GM18907 (cell line): ENCODE data around the gene NPR3.
A peak's percentile ranks its signal among the peaks of the same experiment; 100 is the strongest.
"Not testable (repeated sequence)": the region's sequence is repeated elsewhere in the genome, so short reads cannot be mapped to it uniquely, and the experiment has no call there.

Experiments used
- ATAC-seq: cut with Tn5 transposase; IDR thresholded peaks from one replicate; pipeline ENCODE4 v1.9.1; 2021; ENCODE audit warnings: mild to moderate bottlenecking, moderate library complexity; ENCODE audit not compliant: unreplicated experiment

Gene NPR3

DNA sequence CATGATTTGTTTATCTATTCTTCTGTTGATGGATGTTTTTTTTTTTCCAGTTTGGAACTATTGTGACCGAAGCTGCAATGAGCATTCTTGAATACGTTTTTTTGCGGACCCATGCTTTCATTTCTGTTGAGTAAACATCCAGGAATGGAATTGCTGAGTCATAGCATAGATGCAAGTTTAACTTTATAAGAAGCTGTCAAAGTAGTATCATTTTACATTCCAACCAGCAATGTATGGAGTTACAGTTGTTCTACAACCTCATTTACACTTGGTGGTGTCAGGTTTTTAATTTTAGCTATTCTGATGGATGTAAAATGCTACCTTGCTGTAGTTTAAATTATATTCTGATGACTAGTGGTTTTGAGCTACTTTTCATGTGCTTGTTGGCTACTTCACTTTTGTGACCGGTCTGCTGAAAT, 49.0 kb downstream of the NPR3 start:
- no peak for ATAC-seq

DNA sequence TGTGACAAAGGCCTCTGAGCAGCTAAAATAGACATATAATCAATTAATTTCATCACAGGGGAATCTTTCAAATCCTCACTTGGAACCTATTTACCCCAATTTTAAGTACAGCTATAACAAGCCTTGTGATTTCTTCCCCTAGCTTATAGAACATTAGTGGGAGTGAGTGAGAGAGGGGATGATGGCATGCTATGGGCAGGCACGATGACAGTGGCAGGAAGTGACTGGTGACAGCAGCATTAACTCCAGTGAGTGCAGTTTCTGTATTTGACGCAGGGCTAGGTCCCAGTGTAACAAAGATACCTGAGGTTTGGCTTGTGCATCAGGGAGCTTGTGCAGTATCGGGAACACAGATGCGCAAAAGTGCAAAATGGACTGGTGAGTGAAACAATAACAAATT, 54.1 kb downstream of the NPR3 start:
- ATAC-seq = no peak

DNA sequence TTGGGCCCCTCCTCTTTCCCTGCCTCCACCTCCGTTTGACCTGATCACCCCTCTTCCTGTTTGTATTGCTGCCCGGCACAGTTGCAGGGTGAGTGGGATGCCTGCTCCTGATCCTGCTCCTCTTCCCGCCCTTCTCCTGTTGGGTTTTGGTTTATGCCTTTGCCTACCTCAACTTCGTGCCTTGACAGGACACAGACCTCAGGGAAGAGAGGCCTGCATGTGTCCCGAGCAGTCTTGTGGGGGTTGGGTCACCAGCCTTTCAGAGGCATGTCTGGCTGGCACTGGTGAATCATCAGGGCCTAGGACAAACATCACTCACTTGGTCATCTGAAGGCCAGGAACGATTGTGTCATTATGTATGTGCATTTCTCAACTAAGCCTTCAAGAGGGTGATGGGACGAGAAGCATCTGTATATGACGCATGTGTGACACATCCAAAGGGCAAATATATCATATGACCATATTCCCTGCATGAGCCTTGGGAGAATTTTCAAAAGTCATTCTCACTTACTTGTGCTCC, 56.9 kb downstream of the NPR3 start:
- ATAC-seq = no peak

DNA sequence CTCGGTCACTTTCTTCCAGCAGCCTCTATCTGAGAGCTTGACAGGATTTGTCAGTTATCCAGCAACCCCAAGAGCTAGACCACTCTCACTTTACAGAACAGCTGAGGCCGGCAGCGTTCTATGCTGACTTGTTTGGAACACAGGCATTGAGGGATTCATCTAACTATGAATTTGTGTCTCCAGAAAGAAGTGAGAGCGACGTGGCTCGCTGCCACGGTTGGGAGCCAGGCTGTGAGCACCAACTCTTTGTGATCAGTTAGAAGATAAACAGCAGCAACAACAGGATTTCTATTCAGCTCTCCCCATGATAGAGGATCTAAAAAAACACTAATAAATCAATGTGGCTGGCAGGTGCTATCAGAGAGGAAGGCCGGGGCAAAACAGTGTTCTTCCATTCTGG, 58.6 kb downstream of the NPR3 start:
- ATAC-seq = no peak

DNA sequence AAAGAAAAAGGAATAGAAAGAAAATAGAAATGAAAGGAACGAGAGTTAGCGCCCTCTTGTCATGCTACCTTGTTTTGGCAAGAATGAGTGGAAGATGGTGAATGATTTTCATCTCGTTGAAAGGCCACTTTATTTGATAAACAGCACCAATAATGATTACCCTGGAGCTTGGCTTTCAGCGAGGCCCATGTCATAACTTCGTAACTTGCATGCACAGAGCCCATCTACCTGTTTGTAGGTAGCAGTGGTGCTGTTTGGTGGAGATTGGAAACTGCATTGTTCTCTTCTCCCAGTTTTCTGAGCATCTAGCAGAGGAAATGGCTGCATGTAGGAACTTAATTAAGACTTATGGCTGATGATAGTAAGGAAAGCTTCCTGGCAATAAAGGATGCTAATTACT, 59.3 kb downstream of the NPR3 start:
- ATAC-seq = no peak

DNA sequence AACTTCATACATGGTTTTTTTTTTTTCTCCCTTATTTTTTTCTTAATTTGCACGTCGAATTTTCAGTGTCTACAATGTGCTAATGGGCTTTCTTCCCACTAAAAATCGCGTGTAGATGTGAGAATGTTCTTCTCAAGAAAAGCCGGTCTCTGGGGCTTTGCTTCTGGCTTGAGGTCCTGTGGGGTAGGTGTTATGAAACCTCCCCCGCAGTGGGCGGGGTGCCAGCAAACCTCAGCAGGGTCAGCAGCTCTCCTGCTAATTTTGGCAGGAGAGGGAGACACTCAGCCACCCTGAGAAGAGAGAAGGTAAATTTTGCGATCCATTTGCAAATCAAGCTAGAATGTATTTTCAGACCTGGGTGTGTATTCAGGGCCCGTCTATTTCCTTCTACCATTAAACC, 59.9 kb downstream of the NPR3 start:
- ATAC-seq = no peak

DNA sequence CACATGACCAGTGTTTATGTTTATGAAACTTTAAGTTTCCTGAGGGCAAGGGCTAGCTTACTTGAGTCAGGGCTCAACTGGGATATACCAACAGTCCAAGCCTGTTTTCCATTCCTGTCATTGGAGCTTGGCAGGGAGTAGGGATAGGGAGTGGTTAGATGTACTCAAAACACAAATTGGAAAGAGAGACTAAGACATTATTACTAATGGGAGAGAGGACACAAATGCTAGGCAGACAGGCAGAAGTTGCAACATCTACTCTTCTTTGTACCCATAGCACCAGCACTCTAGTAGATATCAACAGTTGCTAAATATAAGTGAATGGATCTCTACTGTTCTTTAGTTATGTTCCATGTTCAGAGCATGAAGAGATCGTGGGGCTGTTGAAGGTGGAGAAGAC, 62.8 kb downstream of the NPR3 start:
- ATAC-seq = no peak

DNA sequence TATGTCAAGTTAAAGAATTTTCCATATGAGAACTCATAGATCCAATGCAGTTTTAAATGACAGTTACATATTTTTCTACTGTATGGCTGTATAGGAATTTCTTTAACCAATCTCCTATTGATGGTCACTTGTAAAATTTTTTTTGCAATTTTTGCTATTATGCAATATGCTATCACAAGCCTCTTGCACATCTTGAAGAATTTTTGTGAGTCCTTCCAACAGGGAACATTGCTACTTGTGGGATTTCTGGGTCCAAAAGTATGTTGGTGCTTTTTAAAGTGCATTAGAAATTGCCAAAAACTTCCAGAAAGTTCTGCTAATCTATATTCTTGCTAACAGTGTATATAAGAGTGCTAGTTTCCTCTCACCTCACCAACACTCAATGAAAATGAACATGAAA, 65.1 kb downstream of the NPR3 start:
- no peak for ATAC-seq

DNA sequence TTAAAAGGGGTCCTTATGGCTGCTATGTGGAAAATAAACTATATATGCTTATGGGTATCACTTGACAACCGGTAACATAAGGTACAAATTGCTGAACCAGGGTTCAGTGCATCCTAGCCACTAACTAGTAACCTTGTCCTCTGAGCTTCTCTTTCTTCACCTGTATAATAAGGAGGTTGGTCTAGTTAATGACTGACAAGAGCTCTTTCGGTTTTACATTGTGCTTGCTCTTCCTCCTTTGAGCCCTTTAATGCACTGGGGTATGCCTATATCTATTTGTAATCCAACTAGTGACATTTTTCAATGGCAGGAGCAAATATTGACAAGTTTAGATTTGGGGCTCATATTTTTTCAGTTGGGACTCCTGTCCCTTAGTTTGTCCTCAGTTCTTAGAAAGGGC, 66.1 kb downstream of the NPR3 start:
- ATAC-seq = peak; percentile 89

DNA sequence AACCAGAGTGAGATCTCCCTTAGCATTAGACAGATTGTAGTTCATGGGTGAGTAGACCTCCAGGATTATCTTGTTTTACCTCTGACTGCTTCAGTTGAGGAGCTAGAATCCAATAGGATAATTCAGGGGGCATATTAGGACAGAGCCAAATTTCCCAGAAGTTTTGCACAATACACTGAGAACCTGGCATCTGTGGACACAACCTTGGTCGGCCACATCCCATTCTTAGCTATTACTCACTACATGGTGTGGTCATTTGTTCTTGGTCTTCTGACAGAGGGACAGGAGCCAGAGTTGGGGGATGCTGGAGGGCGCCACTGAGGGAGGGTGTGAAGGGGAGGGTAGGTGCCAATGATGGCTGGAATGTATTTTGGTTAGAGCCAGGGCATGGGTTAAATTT, 66.6 kb downstream of the NPR3 start:
- no peak for ATAC-seq

DNA sequence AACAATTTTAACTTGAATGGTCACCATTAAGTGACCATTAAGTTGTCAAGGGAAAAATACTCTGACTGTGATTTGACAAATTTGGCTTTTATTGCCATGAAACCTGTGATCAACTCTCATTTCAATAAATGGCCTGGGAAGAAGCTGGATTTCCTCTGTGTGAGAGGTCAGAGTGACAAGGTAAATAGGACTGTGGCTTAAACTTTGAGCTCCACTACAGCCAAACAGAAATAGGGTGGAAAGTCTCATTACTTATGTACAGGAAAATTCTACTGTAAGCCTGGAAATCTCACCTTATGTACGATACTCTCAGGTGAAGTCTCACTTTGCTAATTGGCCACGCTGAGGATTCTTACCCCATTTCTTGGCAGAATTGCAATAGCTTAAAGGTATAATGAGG, 67.3 kb downstream of the NPR3 start:
- no peak for ATAC-seq

DNA sequence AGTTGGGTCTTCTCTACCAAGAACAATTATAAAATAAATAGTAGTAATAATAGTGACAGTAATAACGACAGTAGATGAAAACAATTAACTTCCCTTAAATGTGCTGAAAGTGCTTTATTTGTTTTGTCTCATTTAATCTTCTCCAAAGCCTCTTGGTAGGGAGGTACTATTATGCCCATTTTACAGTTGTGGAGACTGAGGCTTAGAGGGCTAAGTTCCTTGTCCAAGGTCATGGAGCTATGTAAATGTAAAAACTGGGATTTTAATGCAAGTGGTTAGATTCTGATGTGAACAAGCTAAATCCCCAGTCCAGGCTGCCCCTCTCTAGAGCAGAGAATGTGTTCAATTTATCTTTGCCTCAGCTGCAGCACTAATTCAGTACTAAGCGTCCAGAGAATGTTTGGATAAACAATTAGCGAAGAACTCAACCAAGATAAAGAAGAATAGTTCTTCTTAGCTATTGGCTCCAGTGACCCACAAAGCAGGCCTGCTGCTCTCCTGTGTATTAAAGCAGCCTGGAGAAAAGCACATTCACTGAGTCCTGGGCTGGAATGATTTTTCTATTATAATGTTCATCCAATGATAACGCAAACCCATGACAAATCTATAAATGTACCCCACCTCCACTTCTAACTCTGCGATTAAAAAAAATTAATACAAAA, 68.8 kb downstream of the NPR3 start:
- no peak for ATAC-seq

DNA sequence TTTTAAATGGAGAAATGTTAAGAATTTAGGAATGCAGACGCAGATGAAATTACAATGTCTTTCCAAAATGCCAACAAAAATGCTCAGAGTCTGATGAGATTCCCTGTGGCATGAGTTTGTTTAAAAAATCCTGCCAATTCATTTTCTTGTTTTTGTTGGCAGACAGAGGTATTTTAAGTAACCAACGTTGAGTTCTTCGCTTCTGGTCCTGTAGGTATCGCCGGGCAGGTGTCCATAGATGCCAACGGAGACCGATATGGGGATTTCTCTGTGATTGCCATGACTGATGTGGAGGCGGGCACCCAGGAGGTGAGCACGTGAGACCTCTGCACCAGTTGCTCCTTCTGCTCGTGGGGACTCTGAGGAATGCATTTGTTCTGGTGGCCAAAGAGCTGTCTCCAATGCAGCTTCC, 69.4 kb downstream of the NPR3 start:
- no peak for ATAC-seq

DNA sequence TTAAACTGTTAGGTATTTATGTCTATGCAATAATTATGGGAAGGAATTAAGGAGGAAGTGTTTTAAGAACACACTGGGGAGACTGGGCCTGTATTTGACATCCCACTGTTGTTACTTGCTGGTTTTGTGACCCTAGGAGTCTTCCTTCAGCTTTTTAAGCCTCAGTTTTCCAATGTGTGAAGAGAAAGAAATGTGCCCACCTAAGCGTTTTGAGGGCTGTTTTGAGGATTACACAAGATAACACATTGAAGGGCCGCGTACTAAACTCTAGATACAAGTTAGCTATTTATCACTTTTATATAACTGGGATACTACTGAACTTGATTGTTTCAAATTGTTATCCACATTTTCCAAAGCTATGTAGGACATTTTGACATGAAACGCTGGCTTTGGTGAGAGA, 72.5 kb downstream of the NPR3 start:
- no peak for ATAC-seq

DNA sequence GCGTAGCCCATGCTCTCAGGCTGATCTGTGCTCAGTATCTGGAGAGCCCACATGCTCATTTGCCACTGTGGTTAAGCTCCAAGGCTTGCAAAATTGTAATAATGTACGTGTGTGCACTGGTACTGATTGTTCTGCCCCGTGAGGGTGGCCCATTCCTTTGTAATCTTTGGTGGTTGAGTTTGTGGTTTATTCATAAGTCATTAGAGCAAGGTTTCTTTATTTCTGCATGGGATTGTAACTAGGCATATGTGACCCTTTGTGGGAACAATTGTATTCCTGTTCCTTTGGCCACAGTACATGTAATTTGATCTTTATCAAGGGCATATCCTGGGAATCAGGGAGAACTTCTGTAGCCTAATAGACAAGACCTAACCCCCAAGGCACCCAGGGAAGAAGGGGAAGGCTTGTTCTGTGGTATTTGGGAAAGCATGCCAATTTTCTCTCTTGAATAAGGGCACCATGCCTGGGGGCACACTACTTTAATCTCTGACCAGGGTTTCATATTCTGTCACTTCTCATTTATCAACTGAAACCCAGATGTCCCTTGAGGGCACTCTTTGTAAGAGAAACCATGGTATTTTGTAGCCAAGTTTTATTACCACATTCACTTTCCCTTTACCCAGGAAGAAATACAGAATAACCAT, 74.6 kb downstream of the NPR3 start:
- ATAC-seq = peak; percentile 84

DNA sequence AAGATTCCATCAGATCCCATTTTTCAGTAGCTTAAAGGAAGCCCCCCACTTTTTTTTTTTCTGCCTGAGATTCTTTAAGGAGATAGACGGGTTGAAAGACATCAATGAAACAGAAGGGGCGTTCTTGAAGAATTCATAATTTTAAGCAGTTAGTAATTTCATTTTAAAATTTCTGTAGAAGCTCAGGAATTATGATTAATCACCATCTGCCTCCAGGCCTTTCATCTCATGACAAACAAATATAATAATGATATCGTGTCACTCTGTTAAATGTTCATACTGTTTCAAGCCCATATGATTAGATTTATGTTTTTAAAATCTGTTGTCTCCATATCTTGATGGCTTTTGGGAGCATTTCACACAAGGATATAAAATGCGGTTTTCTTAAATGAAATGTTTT, 75.2 kb downstream of the NPR3 start:
- no peak for ATAC-seq

DNA sequence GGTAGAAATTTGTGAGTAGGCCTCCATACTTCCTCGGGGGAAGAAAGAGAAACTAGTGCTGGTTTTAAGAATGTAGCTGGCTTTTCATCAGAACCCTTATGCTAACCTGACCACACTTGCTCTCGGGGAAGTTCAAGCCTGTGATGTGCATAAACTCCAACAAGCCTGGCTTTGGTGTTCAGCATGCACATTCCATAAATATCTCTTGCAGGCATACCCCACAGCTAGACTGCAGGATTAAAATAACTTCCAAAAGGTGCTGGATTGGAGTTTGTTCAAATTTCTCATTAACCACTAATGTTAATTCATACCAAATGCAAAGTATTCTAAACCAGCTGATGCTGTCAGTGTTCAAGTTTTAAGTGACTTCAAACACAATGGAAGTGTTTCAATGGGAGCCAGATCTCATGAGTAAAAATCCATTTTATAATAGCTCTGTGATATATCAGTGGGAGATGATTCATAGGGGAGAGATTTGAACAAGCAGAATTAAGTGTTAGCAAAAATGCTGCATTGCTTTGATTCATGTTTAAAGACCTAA, 79.4 kb downstream of the NPR3 start:
- ATAC-seq = no peak

DNA sequence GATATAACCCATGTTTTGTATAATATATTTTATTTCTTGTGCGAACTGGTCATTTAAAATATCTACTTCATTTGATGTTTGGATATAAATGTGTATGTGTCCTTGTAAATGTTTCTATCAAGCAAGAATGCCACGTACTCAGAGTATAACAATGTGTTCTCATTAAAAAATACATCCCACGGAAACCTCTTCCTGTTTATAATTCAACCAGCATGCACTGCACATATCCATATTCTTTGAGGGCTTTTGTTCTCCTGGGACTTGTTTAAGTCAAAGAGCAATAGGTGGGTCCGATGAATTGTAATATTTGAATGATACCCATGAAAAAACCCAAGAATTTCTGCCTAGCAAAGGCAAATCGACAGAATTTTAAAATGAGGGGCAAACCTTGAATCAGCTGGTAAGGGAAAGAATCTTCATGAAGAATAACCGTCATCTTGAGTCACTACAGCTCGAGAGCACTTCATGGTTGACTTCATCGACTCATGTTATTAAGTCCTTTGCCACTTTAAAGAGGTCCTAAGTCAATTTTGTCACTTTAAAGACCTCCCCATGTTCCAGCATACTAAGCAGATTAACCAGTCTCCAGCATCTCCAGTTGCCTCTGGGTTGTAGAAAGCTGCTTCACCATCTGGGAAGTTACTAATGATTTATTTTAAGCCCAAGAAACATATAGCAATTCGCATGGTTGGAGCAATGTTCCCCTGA, 80.6 kb downstream of the NPR3 start:
- ATAC-seq = no peak

DNA sequence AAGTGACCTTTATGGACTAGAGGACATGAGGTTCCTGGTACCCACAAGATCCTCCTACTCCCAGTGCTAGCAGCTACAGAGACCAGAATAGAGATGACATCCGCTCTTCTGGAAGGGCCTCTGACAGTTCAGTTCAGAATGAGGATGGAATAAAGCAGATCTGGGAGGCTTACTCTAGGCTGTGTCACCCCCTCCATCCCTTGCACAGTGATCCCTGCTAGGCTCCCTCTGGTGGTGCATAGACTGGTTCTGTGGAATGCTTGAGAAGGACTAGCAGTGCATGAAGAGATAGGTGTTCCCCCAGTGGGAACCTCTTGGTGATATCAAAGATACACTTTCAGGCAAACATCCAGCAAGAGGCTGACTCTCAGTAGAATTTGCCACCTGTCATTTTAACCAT, 83.0 kb downstream of the NPR3 start:
- ATAC-seq = no peak

DNA sequence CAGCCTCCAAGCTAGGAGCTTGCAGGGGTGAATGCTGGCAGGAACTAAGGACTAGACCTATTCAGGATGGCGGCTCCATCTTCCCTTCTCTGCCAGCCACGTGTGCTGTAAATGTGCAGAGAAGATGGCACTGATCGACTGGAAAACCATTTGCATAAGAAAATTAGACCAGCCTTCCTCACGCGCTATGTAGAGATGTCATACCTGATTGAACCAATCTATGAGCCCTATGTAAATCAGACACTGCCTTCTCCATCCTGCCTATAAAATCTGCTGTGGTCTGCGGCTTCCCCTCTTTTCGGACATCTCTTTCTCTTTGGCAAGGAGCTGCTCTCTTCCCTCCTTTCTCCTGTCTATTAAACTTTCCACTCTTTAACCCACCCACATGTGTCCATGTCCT, 91.6 kb downstream of the NPR3 start:
- ATAC-seq = no peak

DNA sequence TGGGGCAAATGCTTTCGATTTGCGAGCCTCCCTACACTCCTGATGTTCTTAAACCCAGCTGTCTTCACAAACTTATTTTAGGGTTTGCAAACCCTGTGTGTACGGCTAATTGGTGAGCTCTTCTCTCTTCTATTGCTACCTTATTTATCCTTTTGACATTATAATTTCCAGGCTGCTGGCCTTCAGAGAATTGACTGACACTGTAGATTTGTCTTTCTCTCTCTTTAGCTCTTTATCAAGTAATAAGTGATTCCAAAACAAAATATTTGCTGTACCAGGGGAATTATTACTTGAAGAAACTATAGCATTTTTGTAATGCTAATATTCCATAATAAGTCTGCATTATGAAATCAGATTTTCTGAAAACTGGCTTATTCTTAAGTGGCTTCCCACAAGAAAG, 92.5 kb downstream of the NPR3 start:
- no peak for ATAC-seq

DNA sequence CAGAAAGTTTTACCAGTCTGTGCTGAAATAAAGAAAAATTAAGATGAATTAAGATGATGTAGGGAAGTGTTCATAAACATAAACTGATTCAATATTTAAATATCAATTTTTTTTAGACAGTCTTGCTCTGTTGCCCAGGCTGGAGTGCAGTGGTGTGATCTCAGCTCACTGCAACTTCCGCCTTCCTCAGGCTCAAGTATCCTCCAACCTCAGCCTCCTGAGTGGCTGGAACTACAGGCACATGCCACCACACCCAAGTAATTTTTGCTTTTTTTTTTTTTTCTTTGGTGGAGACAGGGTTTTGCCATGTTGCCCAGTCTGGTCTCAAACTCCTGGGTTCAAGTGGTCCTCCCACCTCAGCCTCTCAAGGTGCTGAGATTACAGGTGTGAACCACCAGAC, 94.3 kb downstream of the NPR3 start:
- not testable (repeated sequence) for ATAC-seq
